ENCODE measurements around the gene CBX3. TPM values are rescaled to one million over a fixed set of nuclear protein-coding genes. Genes with fewer than 3 reads are reported as not detected.

Gene CBX3
- total RNA-seq, 2 donors from 2014 or later = 213 to 219 TPM

DNA sequence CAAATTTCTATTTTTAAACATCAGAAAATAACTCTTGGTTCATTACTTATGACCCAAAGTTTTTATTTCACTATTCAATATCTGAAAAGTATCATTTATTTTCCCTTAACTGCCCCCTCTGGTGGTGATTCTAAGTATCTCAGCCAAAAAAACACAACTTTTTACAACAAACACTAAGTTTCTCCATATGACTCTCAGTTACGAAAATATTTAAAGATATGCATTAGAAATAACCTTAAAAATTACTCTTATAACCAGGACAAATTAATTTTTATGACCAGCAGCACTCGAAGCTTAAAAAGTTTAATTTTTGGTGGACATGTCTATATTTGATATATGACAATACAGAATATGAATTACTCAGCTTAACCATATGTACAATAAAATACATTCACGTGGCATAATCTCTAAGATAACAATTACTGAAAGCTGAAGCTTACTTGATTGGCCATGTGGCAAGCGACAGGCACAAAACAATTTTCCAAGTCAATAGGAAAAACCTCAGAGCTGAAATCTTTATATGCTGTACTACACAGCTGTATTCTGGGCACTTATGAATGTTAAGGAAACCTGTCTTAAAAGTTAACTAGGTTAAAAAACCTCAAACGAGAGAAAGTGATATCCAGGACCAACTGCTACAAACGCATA is 3.3 kb upstream of the CBX3 start:
- no peak overlapping the region for H3K27ac ChIP-seq (ENCODE audit: low read depth, low read length)
- H3K9me3 ChIP-seq (ENCODE audit: control insufficient read depth, low read length) = no peaks in the 10 kb centered on the region
- H3K27me3 ChIP-seq (ENCODE audit: control insufficient read depth, insufficient read depth, low read length, poor library complexity, severe bottlenecking) = no peaks in the 10 kb centered on the region
- Mint-ChIP-seq H3K36me3 (ENCODE audit: low read depth) (peaks cover 74% of the 10 kb centered on the region), H3K9me3 (no peaks in the 10 kb centered on the region), H3K27ac (peak overlapping the region; percentile 100), H3K27me3 (ENCODE audit: insufficient read depth) (no peaks in the 10 kb centered on the region), H3K4me1 (peaks cover 29% of the 10 kb centered on the region), H3K4me3 (peak overlapping the region; percentile 100)
- H3K9ac ChIP-seq (ENCODE audit: extremely low read depth, low read length, poor library complexity, severe bottlenecking) = peak overlapping the region; percentile 100
- WGBS, 2 experiments (ENCODE audit: insufficient coverage in 1 of 2, insufficient read length in 1 of 2) = 0% methylated on average over 3 to 5 of the region's 6 CpGs
- H3K36me3 ChIP-seq (ENCODE audit: control insufficient read depth, insufficient read depth, low read length) = peaks cover 69% of the 10 kb centered on the region
- H3K4me3 ChIP-seq (ENCODE audit: low read length) = peak overlapping the region; percentile 94
- DNase-seq = no peak
- TF ChIP-seq, protein P1, sequence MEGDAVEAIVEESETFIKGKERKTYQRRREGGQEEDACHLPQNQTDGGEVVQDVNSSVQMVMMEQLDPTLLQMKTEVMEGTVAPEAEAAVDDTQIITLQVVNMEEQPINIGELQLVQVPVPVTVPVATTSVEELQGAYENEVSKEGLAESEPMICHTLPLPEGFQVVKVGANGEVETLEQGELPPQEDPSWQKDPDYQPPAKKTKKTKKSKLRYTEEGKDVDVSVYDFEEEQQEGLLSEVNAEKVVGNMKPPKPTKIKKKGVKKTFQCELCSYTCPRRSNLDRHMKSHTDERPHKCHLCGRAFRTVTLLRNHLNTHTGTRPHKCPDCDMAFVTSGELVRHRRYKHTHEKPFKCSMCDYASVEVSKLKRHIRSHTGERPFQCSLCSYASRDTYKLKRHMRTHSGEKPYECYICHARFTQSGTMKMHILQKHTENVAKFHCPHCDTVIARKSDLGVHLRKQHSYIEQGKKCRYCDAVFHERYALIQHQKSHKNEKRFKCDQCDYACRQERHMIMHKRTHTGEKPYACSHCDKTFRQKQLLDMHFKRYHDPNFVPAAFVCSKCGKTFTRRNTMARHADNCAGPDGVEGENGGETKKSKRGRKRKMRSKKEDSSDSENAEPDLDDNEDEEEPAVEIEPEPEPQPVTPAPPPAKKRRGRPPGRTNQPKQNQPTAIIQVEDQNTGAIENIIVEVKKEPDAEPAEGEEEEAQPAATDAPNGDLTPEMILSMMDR (conservative IDR thresholded peaks at IDR 0.05) = peak; percentile 92
- peaks cover 5% of the 10 kb centered on the region for H3K4me1 ChIP-seq (ENCODE audit: control insufficient read depth, insufficient read depth, low read length)

DNA sequence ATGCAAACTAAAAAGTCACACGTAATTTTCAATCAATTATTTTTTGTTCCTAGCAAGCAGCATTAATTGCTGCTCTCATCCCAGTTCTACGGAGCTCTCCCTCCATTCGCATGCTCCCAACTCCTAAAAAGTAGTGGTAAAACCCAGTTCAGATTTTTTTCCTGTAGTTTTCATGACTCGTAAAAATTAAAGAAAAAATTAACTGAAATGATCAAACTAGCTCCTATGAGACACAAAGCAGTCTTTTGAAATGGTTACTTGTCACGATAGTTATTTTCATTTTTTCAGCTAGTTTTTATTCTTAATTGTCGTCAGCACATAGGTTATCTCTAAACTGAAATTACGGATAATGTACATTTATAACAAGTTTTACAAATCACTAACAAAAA is 2.8 kb upstream of the CBX3 start:
- Histone ChIP-seq H3K9me3 (ENCODE audit: control insufficient read depth, low read length) (no peaks in the 10 kb centered on the region), H3K4me3 (ENCODE audit: low read length) (peak overlapping the region; percentile 94), H3K27ac (ENCODE audit: low read depth, low read length) (no peak overlapping the region), H3K9ac (ENCODE audit: extremely low read depth, low read length, poor library complexity, severe bottlenecking) (peak overlapping the region; percentile 100), H3K4me1 (ENCODE audit: control insufficient read depth, insufficient read depth, low read length) (peaks cover 5% of the 10 kb centered on the region), H3K36me3 (ENCODE audit: control insufficient read depth, insufficient read depth, low read length) (peaks cover 69% of the 10 kb centered on the region), H3K27me3 (ENCODE audit: control insufficient read depth, insufficient read depth, low read length, poor library complexity, severe bottlenecking) (no peaks in the 10 kb centered on the region)
- peak overlapping the region; percentile 100 for H3K27ac Mint-ChIP-seq
- peaks cover 32% of the 10 kb centered on the region for H3K4me1 Mint-ChIP-seq
- no peaks in the 10 kb centered on the region for H3K9me3 Mint-ChIP-seq
- H3K27me3 Mint-ChIP-seq (ENCODE audit: insufficient read depth) = no peaks in the 10 kb centered on the region
- H3K36me3 Mint-ChIP-seq (ENCODE audit: low read depth) = peaks cover 74% of the 10 kb centered on the region
- DNase-seq = no peak
- H3K4me3 Mint-ChIP-seq = peak overlapping the region; percentile 100
- TF ChIP-seq, protein P1 (conservative IDR thresholded peaks at IDR 0.05) = no peak
- 0% methylated on average over 5 to 7 of the region's 7 CpGs for WGBS, 2 experiments (ENCODE audit: insufficient coverage in 1 of 2, insufficient read length in 1 of 2)

DNA sequence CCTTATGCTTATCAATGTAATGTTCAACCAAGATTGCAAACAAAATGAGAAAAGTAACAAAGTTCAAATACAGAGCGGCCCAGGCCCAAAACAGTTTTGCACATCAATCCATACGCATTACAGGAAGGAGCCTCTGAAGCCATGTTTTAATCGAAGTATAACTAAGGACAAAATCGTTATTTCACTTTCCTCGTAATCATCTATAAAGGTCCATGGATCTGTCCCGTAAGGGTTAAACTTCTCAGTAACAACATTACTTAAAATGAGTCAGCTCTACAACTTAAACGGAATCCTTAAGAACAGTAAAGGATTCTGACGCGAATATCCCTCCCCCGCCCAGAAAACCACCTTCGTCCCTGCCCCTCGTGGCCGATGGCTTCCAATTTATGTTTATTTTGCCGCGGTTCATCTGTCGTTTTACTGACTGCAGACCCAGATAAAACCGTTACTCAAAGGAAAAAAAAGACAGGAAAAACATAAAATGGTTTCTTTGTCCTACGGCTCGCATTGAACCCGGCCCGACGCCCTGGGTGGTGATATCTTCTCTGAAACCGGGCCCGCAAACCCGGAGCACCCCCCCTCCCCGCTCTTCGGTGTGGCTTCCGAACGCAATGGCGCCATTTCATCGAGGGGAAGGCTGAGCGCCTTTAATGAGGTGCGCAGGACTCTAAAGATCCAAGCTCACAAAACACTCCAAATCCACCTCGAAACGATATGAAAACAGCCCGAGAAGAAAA is 2.1 kb upstream of the CBX3 start:
- peak overlapping the region; percentile 100 for H3K9ac ChIP-seq (ENCODE audit: extremely low read depth, low read length, poor library complexity, severe bottlenecking)
- peak overlapping the region; percentile 94 for H3K4me3 ChIP-seq (ENCODE audit: low read length)
- Mint-ChIP-seq H3K36me3 (ENCODE audit: low read depth) (peaks cover 72% of the 10 kb centered on the region), H3K9me3 (no peaks in the 10 kb centered on the region), H3K27ac (peak overlapping the region; percentile 100), H3K4me3 (peak overlapping the region; percentile 100), H3K4me1 (peaks cover 33% of the 10 kb centered on the region), H3K27me3 (ENCODE audit: insufficient read depth) (no peaks in the 10 kb centered on the region)
- DNase-seq = no peak
- peaks cover 4% of the 10 kb centered on the region for H3K4me1 ChIP-seq (ENCODE audit: control insufficient read depth, insufficient read depth, low read length)
- TF ChIP-seq, protein P1 (conservative IDR thresholded peaks at IDR 0.05) = no peak
- H3K27me3 ChIP-seq (ENCODE audit: control insufficient read depth, insufficient read depth, low read length, poor library complexity, severe bottlenecking) = no peaks in the 10 kb centered on the region
- WGBS, 2 experiments (ENCODE audit: insufficient coverage in 1 of 2, insufficient read length in 1 of 2) = 0 to 1% methylated on average over 21 to 36 of the region's 36 CpGs
- H3K36me3 ChIP-seq (ENCODE audit: control insufficient read depth, insufficient read depth, low read length) = peaks cover 67% of the 10 kb centered on the region
- peak overlapping the region; percentile 99 for H3K27ac ChIP-seq (ENCODE audit: low read depth, low read length)
- H3K9me3 ChIP-seq (ENCODE audit: control insufficient read depth, low read length) = no peaks in the 10 kb centered on the region

Measured in endodermal cell (in vitro differentiated cells).